DOHH2 (cell line): ENCODE data around the gene KIAA1671.

Experiments used
- EZH2phosphoT487 ChIP-seq: fragments of 200-600 bp; sonication (generic); IDR thresholded peaks from 2 replicates; pipeline ENCODE4 v1.6.1; 2017; ENCODE audit warnings: borderline replicate concordance, mild to moderate bottlenecking, antibody characterized with exemption, low read length, moderate library complexity, mixed read lengths
- TF ChIP-seq, protein P1 (sequence below): fragments of 200-600 bp; sonication (generic); IDR thresholded peaks from one replicate; pipeline ENCODE4 v1.5.1; 2014; ENCODE audit warnings: antibody characterized with exemption, mild to moderate bottlenecking, low read depth, low read length; ENCODE audit not compliant: poor library complexity, severe bottlenecking

DNA sequence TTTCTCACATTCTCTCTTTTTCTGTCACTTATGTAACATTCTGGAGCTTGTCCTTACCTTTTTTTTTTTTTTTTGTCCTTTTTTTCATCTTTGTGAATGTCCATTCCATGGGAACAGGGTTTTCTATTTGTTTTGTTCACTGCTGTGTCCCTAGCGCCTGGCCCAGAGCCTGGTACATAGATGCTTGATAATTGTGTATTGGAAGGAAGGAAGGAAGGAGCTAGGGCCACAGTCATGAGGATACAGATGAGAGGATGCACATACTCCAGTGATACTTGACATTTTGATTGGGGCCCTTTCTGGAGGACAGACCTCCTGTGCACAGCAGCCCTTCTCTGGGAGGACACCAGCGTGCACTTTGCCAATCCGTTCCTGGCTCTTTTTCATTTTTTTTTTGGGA lies 68.9 kb downstream of the KIAA1671 start:
- TF ChIP-seq, protein P1, sequence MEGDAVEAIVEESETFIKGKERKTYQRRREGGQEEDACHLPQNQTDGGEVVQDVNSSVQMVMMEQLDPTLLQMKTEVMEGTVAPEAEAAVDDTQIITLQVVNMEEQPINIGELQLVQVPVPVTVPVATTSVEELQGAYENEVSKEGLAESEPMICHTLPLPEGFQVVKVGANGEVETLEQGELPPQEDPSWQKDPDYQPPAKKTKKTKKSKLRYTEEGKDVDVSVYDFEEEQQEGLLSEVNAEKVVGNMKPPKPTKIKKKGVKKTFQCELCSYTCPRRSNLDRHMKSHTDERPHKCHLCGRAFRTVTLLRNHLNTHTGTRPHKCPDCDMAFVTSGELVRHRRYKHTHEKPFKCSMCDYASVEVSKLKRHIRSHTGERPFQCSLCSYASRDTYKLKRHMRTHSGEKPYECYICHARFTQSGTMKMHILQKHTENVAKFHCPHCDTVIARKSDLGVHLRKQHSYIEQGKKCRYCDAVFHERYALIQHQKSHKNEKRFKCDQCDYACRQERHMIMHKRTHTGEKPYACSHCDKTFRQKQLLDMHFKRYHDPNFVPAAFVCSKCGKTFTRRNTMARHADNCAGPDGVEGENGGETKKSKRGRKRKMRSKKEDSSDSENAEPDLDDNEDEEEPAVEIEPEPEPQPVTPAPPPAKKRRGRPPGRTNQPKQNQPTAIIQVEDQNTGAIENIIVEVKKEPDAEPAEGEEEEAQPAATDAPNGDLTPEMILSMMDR: no peak
- no peak for TF ChIP-seq EZH2phosphoT487
